SK-N-SH (cell line): ENCODE data around the gene SLAMF1. TPM values are rescaled to one million over a fixed set of nuclear protein-coding genes. Genes with fewer than 3 reads are reported as not detected.

Experiments
- CTCF ChIA-PET: fragments of 300-600, 350-600 bp; formaldehyde crosslinking; extraction: SDS; loops from one replicate; lab custom pipeline; 2021; lab: Yijun Ruan, JAX
- POLR2A ChIA-PET: fragments of 350-600 bp; sonication (Branson Sonifier 250); formaldehyde crosslinking; extraction: SDS; loops from one replicate; lab custom pipeline; 2020; ENCODE audit warnings: antibody characterized with exemption, inconsistent platforms; lab: Yijun Ruan, JAX
- DNase-seq: peaks from one replicate; pipeline ENCODE4 v3.0.0; 2012
- H2AFZ ChIP-seq: fragments of 200-600 bp; sonication (generic); 2 replicates; pipeline ENCODE4 v1.8.1; 2016; ENCODE audit warnings: antibody characterized with exemption, mild to moderate bottlenecking, low read depth
- H3F3A ChIP-seq: fragments of 200-600 bp; sonication (generic); replicated peaks from 2 replicates; pipeline ENCODE3; 2016; ENCODE audit warnings: antibody characterized with exemption, mild to moderate bottlenecking; ENCODE audit not compliant: insufficient read depth
- H3K27ac ChIP-seq, 2 experiments: fragments of 200-500 bp in 1 of 2; fragments of 200-600 bp in 1 of 2; sonication (Bioruptor generic) in 1 of 2; sonication (generic), shearing (Covaris generic) in 1 of 2; 2 replicates each; pipeline versions ENCODE4 v1.5.1 to v1.6.1; 2014 to 2016; ENCODE audit warnings: low read depth in 2 of 2, inconsistent platforms in 1 of 2, low read length in 1 of 2, mild to moderate bottlenecking in 1 of 2, mixed read lengths in 1 of 2
- H3K27me3 ChIP-seq: fragments of 200-600 bp; sonication (generic), shearing (Covaris generic); 2 replicates; pipeline ENCODE4 v1.6.1; 2016; ENCODE audit warnings: mixed run types; ENCODE audit not compliant: insufficient read depth
- H3K36me3 ChIP-seq, 2 experiments: fragments of 200-500 bp in 1 of 2; fragments of 200-600 bp in 1 of 2; sonication (Bioruptor generic) in 1 of 2; sonication (generic) in 1 of 2; replicated peaks in 1 of 2; 2 replicates each; pipeline versions ENCODE3 to v1.5.1; 2014 to 2016; ENCODE audit warnings: low read length in 1 of 2, mild to moderate bottlenecking in 1 of 2; ENCODE audit not compliant: insufficient read depth in 2 of 2, control insufficient read depth in 1 of 2
- H3K4me1 ChIP-seq, 2 experiments: fragments of 200-500 bp in 1 of 2; fragments of 200-600 bp in 1 of 2; sonication (Bioruptor generic) in 1 of 2; sonication (generic), shearing (Covaris generic) in 1 of 2; 2 replicates each; pipeline versions ENCODE4 v1.5.1 to v1.6.1; 2014 to 2016; ENCODE audit warnings: low read depth in 1 of 2, low read length in 1 of 2, mixed run types in 1 of 2; ENCODE audit not compliant: insufficient read depth in 2 of 2, control insufficient read depth in 1 of 2
- H3K4me2 ChIP-seq: fragments of 200-600 bp; sonication (generic), shearing (Covaris generic); 2 replicates; pipeline ENCODE4 v1.6.1; 2017; ENCODE audit warnings: mixed run types
- H3K4me3 ChIP-seq, 2 experiments: fragments of 200-500 bp in 1 of 2; fragments of 200-600 bp in 1 of 2; sonication (Bioruptor generic) in 1 of 2; sonication (generic), shearing (Covaris generic) in 1 of 2; 2 replicates each; pipeline versions ENCODE4 v1.5.1 to v1.8.1; 2014 to 2016; ENCODE audit warnings: low read depth in 2 of 2, inconsistent platforms in 1 of 2, low read length in 1 of 2, mild to moderate bottlenecking in 1 of 2, mixed read lengths in 1 of 2, moderate library complexity in 1 of 2
- H3K79me2 ChIP-seq: fragments of 200-600 bp; sonication (generic); 2 replicates; pipeline ENCODE4 v1.8.1; 2017; ENCODE audit warnings: mild to moderate bottlenecking; ENCODE audit not compliant: insufficient read depth
- H3K9ac ChIP-seq: fragments of 200-600 bp; sonication (generic); 2 replicates; pipeline ENCODE4 v1.6.1; 2017; ENCODE audit warnings: mixed run types
- H3K9me2 ChIP-seq: fragments of 200-600 bp; sonication (generic); 2 replicates; pipeline ENCODE4 v1.6.1; 2017; ENCODE audit warnings: mixed run types
- H3K9me3 ChIP-seq: fragments of 200-600 bp; sonication (generic); 2 replicates; pipeline ENCODE4 v1.6.1; 2017; ENCODE audit warnings: mixed run types, mild to moderate bottlenecking, moderate library complexity
- H4K20me1 ChIP-seq: fragments of 200-600 bp; sonication (generic); 2 replicates; pipeline ENCODE4 v1.6.1; 2017; ENCODE audit warnings: mild to moderate bottlenecking, mixed run types; ENCODE audit not compliant: insufficient read depth
- CHD2 ChIP-seq: fragments of 150-350 bp; IDR thresholded peaks from 2 replicates; pipeline ENCODE4 v1.6.1; 2018; ENCODE audit warnings: low read length; ENCODE audit not compliant: partially characterized antibody
- FOXM1 ChIP-seq: IDR thresholded peaks from 2 replicates; pipeline ENCODE4 v1.4.0; 2012; ENCODE audit warnings: low read depth, mild to moderate bottlenecking
- GABPA ChIP-seq: IDR thresholded peaks from 2 replicates; pipeline ENCODE4 v1.4.0; 2012; ENCODE audit warnings: low read depth, mild to moderate bottlenecking
- GATA2 ChIP-seq: sonication (generic); formaldehyde crosslinking; IDR thresholded peaks from 2 replicates; pipeline ENCODE4 v1.5.0; 2020; ENCODE audit warnings: mild to moderate bottlenecking, missing genetic modification reagents
- IRF3 ChIP-seq: fragments of 150-350 bp; IDR thresholded peaks from 2 replicates; pipeline ENCODE4 v1.6.1; 2016; ENCODE audit warnings: mild to moderate bottlenecking, low read depth, low read length
- MEF2A ChIP-seq: IDR thresholded peaks from 2 replicates; pipeline ENCODE4 v1.4.0; 2012; ENCODE audit warnings: low read depth, borderline replicate concordance
- NFIC ChIP-seq: IDR thresholded peaks from 2 replicates; pipeline ENCODE4 v1.4.0; 2012; ENCODE audit warnings: borderline replicate concordance
- NRF1 ChIP-seq: IDR thresholded peaks from 2 replicates; pipeline ENCODE4 v1.6.1; 2012; ENCODE audit warnings: low read depth, mild to moderate bottlenecking, low read length
- POLR2AphosphoS5 ChIP-seq: IDR thresholded peaks from 2 replicates; pipeline ENCODE4 v1.6.1; 2012; ENCODE audit warnings: low read depth, low read length
- RAD21 ChIP-seq: IDR thresholded peaks from 2 replicates; pipeline ENCODE4 v1.6.1; 2012; ENCODE audit warnings: mild to moderate bottlenecking, low read length
- RXRA ChIP-seq: IDR thresholded peaks from 2 replicates; pipeline ENCODE4 v1.4.0; 2012; ENCODE audit warnings: low read depth, mild to moderate bottlenecking, borderline replicate concordance
- TAF1 ChIP-seq: IDR thresholded peaks from 2 replicates; pipeline ENCODE4 v1.6.1; 2012; ENCODE audit warnings: low read depth, mild to moderate bottlenecking, low read length, moderate library complexity, borderline replicate concordance
- TCF12 ChIP-seq: IDR thresholded peaks from 2 replicates; pipeline ENCODE4 v1.4.0; 2012
- TEAD4 ChIP-seq: IDR thresholded peaks from 2 replicates; pipeline ENCODE4 v1.4.0; 2012; ENCODE audit warnings: mild to moderate bottlenecking, borderline replicate concordance; ENCODE audit not compliant: insufficient read depth
- USF1 ChIP-seq: IDR thresholded peaks from 2 replicates; pipeline ENCODE4 v1.4.0; 2012; ENCODE audit warnings: low read depth, borderline replicate concordance
- YY1 ChIP-seq: IDR thresholded peaks from 2 replicates; pipeline ENCODE4 v1.4.0; 2012; ENCODE audit warnings: low read depth, mild to moderate bottlenecking
- ZBTB33 ChIP-seq: IDR thresholded peaks from 2 replicates; pipeline ENCODE4 v1.4.0; 2012; ENCODE audit warnings: low read depth, borderline replicate concordance
- WGBS: methylation state at CpG from one replicate; pipeline ENCODE4 v1.1.6; 2017; ENCODE audit warnings: low lambda C conversion rate; 5-methylcytosine and 5-hydroxymethylcytosine counted together
- polyA plus RNA-seq, 3 experiments: library from polyadenylated mRNA; depleted of rRNA; stranded (reverse); fragments of >200 nt; gene quantifications; 2 replicates each; pipeline ENCODE4 v1.2.3, GENCODE V29; 2012

Gene SLAMF1
- polyA plus RNA-seq, 1 of the 3 experiments (the other 2 are of a cell fraction): not detected

GRCh38 chr1:160625321-160625720, 21.5 kb downstream of the SLAMF1 start:
- 0% methylated on average over 1 of the region's 1 CpG for WGBS
- H3K4me3 ChIP-seq: no peak overlapping the region
- no peak overlapping the region for H3K4me2 ChIP-seq
- no peak for DNase-seq
- POLR2A ChIA-PET: no interaction called here
- H3K9me3 ChIP-seq: no peaks in the 10 kb centered on the region
- CTCF ChIA-PET: no interaction called here
- H3K36me3 ChIP-seq: no peaks in the 10 kb centered on the region
- no peak overlapping the region for H2AFZ ChIP-seq
- no peaks in the 10 kb centered on the region for H3K4me1 ChIP-seq
- no peak overlapping the region for H3K27ac ChIP-seq
- no peaks in the 10 kb centered on the region for H3K79me2 ChIP-seq
- peaks cover 16% of the 10 kb centered on the region for H3K27me3 ChIP-seq
- H3F3A ChIP-seq: no peaks in the 10 kb centered on the region
- H3K9ac ChIP-seq: no peak overlapping the region
- H3K9me2 ChIP-seq: no peaks in the 10 kb centered on the region
- TF ChIP-seq CHD2: no peak
- TF ChIP-seq GABPA: no peak
- TF ChIP-seq YY1: no peak
- TF ChIP-seq FOXM1: no peak
- TF ChIP-seq RXRA: no peak
- no peak for TF ChIP-seq TAF1
- no peak for TF ChIP-seq NFIC
- no peak for TF ChIP-seq MEF2A
- TF ChIP-seq GATA2 (CRISPR knock-in tag): no peak
- TF ChIP-seq ZBTB33: no peak
- TF ChIP-seq NRF1: no peak
- no peak for TF ChIP-seq IRF3
- no peaks in the 10 kb centered on the region for H4K20me1 ChIP-seq

- H3K9me3 ChIP-seq: no peaks in the 10 kb centered on the region
- TF ChIP-seq POLR2AphosphoS5 (no peak), TCF12 (no peak), USF1 (no peak), RAD21 (no peak), NRF1 (no peak), TEAD4 (no peak)
- TF ChIP-seq, all 33 proteins: peak for 0
- Histone ChIP-seq H3K79me2 (no peaks in the 10 kb centered on the region), H3K27ac (no peak overlapping the region), H3K9me2 (no peaks in the 10 kb centered on the region), H4K20me1 (no peaks in the 10 kb centered on the region), H3K36me3 (no peaks in the 10 kb centered on the region), H3K4me2 (no peak overlapping the region), H3K4me3 (no peak overlapping the region), H2AFZ (no peak overlapping the region; the same call in 1 of the 2 replicates), H3K4me1 (no peaks in the 10 kb centered on the region), H3K27me3 (peaks cover 12% of the 10 kb centered on the region), H3K9ac (no peak overlapping the region), H3F3A (no peaks in the 10 kb centered on the region)
- WGBS: 5% methylated on average over 3 of the region's 3 CpGs
- CTCF ChIA-PET: no interaction called here
- DNase-seq: no peak
- POLR2A ChIA-PET: no interaction called here
Measured at GRCh38 chr1:160624464-160624863, 22.4 kb downstream of the SLAMF1 start.
